NCI-H2107 treated with DMSO at 0.1 percent for 48 hours (cell line): ENCODE data around the gene SAA1.

ENCODE experiments used
- DNase-seq: peaks from one replicate; lab custom pipeline; 2025; ENCODE audit not compliant: unreplicated experiment; lab: John Stamatoyannopoulos, UW

The SAA1 gene

GRCh38 chr11:18308242-18308641 lies 42.2 kb downstream of the SAA1 start:
- no peak for DNase-seq

GRCh38 chr11:18309691-18310090 lies 43.6 kb downstream of the SAA1 start:
- no peak for DNase-seq

- no peak for DNase-seq
These were observed 44.8 kb downstream of the SAA1 start for GRCh38 chr11:18310800-18311340.

GRCh38 chr11:18312012-18312411 lies 45.9 kb downstream of the SAA1 start:
- no peak for DNase-seq

- no peak for DNase-seq
These were observed 46.8 kb downstream of the SAA1 start for GRCh38 chr11:18312663-18313420.

GRCh38 chr11:18313965-18314763 lies 48.1 kb downstream of the SAA1 start:
- no peak for DNase-seq

GRCh38 chr11:18314784-18315523 lies 48.9 kb downstream of the SAA1 start:
- no peak for DNase-seq

GRCh38 chr11:18315893-18316292 lies 49.8 kb downstream of the SAA1 start:
- DNase-seq = no peak

GRCh38 chr11:18317551-18317950 lies 51.5 kb downstream of the SAA1 start:
- no peak for DNase-seq
